Natural killer cell treated with Interleukin-12 subunit alpha and Interleukin-12 subunit beta and Interleukin-15 and Interleukin-18, amount 100 ng/mL, for 72 hours (primary cell): Measurements from ENCODE around the gene EML4. TPM values are rescaled to one million over a fixed set of nuclear protein-coding genes. Genes with fewer than 3 reads are reported as not detected.
"Not testable (repeated sequence)": the region's sequence is repeated elsewhere in the genome, so short reads cannot be mapped to it uniquely, and the experiment has no call there.

Source experiments
- ATAC-seq, 2 donors: fragments of 150-1000 bp; cut with Tn5 transposase in 1 of 2; sonication (Bioruptor Pico), chemical (Tn5 transposase) in 1 of 2; 2 replicates each; pipeline ENCODE4 v1.10.0; 2021
- DNase-seq: peaks from one replicate; pipeline ENCODE4 v3.0.0; 2022; ENCODE audit warnings: low spot score
- H3K27ac Mint-ChIP-seq, 2 donors: 1 replicate in 1 of 2; 2 replicates in 1 of 2; pipeline ENCODE4 v1.8.0; 2022; ENCODE audit warnings: mixed read lengths in 2 of 2, mild to moderate bottlenecking in 1 of 2, moderate library complexity in 1 of 2
- H3K27me3 Mint-ChIP-seq, 2 donors: 1 replicate in 1 of 2; 2 replicates in 1 of 2; pipeline ENCODE4 v1.8.0; 2022; ENCODE audit warnings: mixed read lengths in 2 of 2
- H3K36me3 Mint-ChIP-seq: one replicate; pipeline ENCODE4 v1.8.0; 2022; ENCODE audit warnings: mixed read lengths
- H3K4me1 Mint-ChIP-seq, 2 donors: 1 replicate in 1 of 2; 2 replicates in 1 of 2; pipeline ENCODE4 v1.8.0; 2022; ENCODE audit warnings: low read depth in 2 of 2, mixed read lengths in 2 of 2, mild to moderate bottlenecking in 1 of 2
- H3K4me3 Mint-ChIP-seq: one replicate; pipeline ENCODE4 v1.8.0; 2022; ENCODE audit warnings: mixed read lengths
- H3K9me3 Mint-ChIP-seq: 2 replicates; pipeline ENCODE4 v1.8.0; 2022; ENCODE audit warnings: mixed read lengths
- total RNA-seq, 2 donors: library from RNA; stranded (reverse); gene quantifications; one replicate each; pipeline ENCODE4 v1.2.3, GENCODE V29; 2022

EML4 gene
- total RNA-seq, 2 donors from 2014 or later = 73.4 to 140 TPM

GRCh38 chr2:42346856-42347255 lies 177.7 kb downstream of the EML4 start:
- H3K36me3 Mint-ChIP-seq, DNase-seq, H3K27ac Mint-ChIP-seq, H3K4me3 Mint-ChIP-seq, H3K27me3 Mint-ChIP-seq, ATAC-seq, H3K9me3 Mint-ChIP-seq: not testable (repeated sequence)
- peaks cover 14 to 22% of the 10 kb centered on the region in 2 donors for H3K4me1 Mint-ChIP-seq

GRCh38 chr2:42347518-42347917 lies 178.4 kb downstream of the EML4 start:
- not testable (repeated sequence) for DNase-seq, ATAC-seq, H3K27me3 Mint-ChIP-seq, H3K4me3 Mint-ChIP-seq, H3K9me3 Mint-ChIP-seq, H3K27ac Mint-ChIP-seq, H3K36me3 Mint-ChIP-seq
- H3K4me1 Mint-ChIP-seq = peaks cover 8 to 17% of the 10 kb centered on the region in 2 donors

- Mint-ChIP-seq H3K9me3 (no peaks in the 10 kb centered on the region), H3K4me3 (no peak overlapping the region), H3K36me3 (peaks cover 5% of the 10 kb centered on the region), H3K4me1 (peaks cover 6 to 15% of the 10 kb centered on the region in 2 donors), H3K27ac (no peak overlapping the region), H3K27me3 (no peaks in the 10 kb centered on the region)
- no peak for DNase-seq
- no peak for ATAC-seq
Measured at GRCh38 chr2:42348113-42348805, 179.1 kb downstream of the EML4 start.

GRCh38 chr2:42350434-42351063 lies 181.4 kb downstream of the EML4 start:
- Mint-ChIP-seq H3K4me1 (peaks cover 17 to 23% of the 10 kb centered on the region in 2 donors), H3K27ac (no peak overlapping the region), H3K4me3 (no peak overlapping the region), H3K9me3 (no peaks in the 10 kb centered on the region), H3K36me3 (no peaks in the 10 kb centered on the region), H3K27me3 (no peaks in the 10 kb centered on the region)
- ATAC-seq (no peak), DNase-seq (no peak)

- no peaks in the 10 kb centered on the region for H3K27me3 Mint-ChIP-seq
- no peak for ATAC-seq
- H3K9me3 Mint-ChIP-seq = no peaks in the 10 kb centered on the region
- H3K4me1 Mint-ChIP-seq = peaks cover 24 to 28% of the 10 kb centered on the region in 2 donors
- H3K27ac Mint-ChIP-seq = no peak overlapping the region
- no peaks in the 10 kb centered on the region for H3K36me3 Mint-ChIP-seq
- H3K4me3 Mint-ChIP-seq = no peak overlapping the region
- DNase-seq = no peak
Measured at GRCh38 chr2:42351864-42352263, 182.7 kb downstream of the EML4 start.

GRCh38 chr2:42353792-42354429 lies 184.8 kb downstream of the EML4 start:
- Mint-ChIP-seq H3K4me1 (peaks cover 35 to 41% of the 10 kb centered on the region in 2 donors), H3K4me3 (peak overlapping the region; percentile 35), H3K27ac (peak overlapping the region; percentile 47 to 58), H3K36me3 (no peaks in the 10 kb centered on the region), H3K27me3 (no peaks in the 10 kb centered on the region), H3K9me3 (no peaks in the 10 kb centered on the region)
- DNase-seq (no peak), ATAC-seq (peak in 1 of 2 donors; percentile 73)

- no peaks in the 10 kb centered on the region for H3K9me3 Mint-ChIP-seq
Measured at GRCh38 chr2:42359304-42359964, 190.3 kb downstream of the EML4 start.

GRCh38 chr2:42359965-42360483 lies 190.9 kb downstream of the EML4 start:
- peak overlapping the region; percentile 95 for H3K27ac Mint-ChIP-seq
- no peaks in the 10 kb centered on the region for H3K9me3 Mint-ChIP-seq
- H3K27me3 Mint-ChIP-seq = no peaks in the 10 kb centered on the region
- H3K36me3 Mint-ChIP-seq = peaks cover 4% of the 10 kb centered on the region
- peaks cover 44 to 53% of the 10 kb centered on the region in 2 donors for H3K4me1 Mint-ChIP-seq
- peak; percentile 17 to 32 for ATAC-seq
- DNase-seq = no peak
- peak overlapping the region; percentile 97 for H3K4me3 Mint-ChIP-seq

More at GRCh38 chr2:42359304-42359964, 190.3 kb downstream of the EML4 start:
- DNase-seq (no peak), ATAC-seq (no peak)
- no peaks in the 10 kb centered on the region for H3K27me3 Mint-ChIP-seq
- H3K4me1 Mint-ChIP-seq = peaks cover 48 to 58% of the 10 kb centered on the region in 2 donors
- peak overlapping the region; percentile 95 for H3K27ac Mint-ChIP-seq
- peak overlapping the region; percentile 97 for H3K4me3 Mint-ChIP-seq
- peaks cover 4% of the 10 kb centered on the region for H3K36me3 Mint-ChIP-seq

GRCh38 chr2:42360493-42360889 lies 191.3 kb downstream of the EML4 start:
- H3K27ac Mint-ChIP-seq = peak overlapping the region; percentile 95
- no peaks in the 10 kb centered on the region for H3K9me3 Mint-ChIP-seq
- ATAC-seq (no peak), DNase-seq (no peak)
- no peaks in the 10 kb centered on the region for H3K27me3 Mint-ChIP-seq
- peaks cover 44 to 50% of the 10 kb centered on the region in 2 donors for H3K4me1 Mint-ChIP-seq
- H3K36me3 Mint-ChIP-seq = peaks cover 4% of the 10 kb centered on the region
- H3K4me3 Mint-ChIP-seq = peak overlapping the region; percentile 97

- ATAC-seq = peak; percentile 98
- no peaks in the 10 kb centered on the region for H3K27me3 Mint-ChIP-seq
- H3K36me3 Mint-ChIP-seq = peaks cover 4% of the 10 kb centered on the region
- peaks cover 41 to 48% of the 10 kb centered on the region in 2 donors for H3K4me1 Mint-ChIP-seq
- DNase-seq = peak; percentile 97
- no peaks in the 10 kb centered on the region for H3K9me3 Mint-ChIP-seq
- peak within 1 kb of the TSS; percentile 95 for H3K27ac Mint-ChIP-seq
- peak within 1 kb of the TSS; percentile 97 for H3K4me3 Mint-ChIP-seq
Measured at GRCh38 chr2:42360890-42361727, 192.0 kb downstream of the EML4 start, which contains the start of gene COX7A2L. COX7A2L (minus strand) TSS chr2:42361217; CDS start chr2:42361161, 56 bp downstream.

- Mint-ChIP-seq H3K36me3 (peaks cover 4% of the 10 kb centered on the region), H3K27ac (peak overlapping the region; percentile 95), H3K9me3 (no peaks in the 10 kb centered on the region), H3K4me3 (peak overlapping the region; percentile 97), H3K27me3 (no peaks in the 10 kb centered on the region), H3K4me1 (peaks cover 38 to 44% of the 10 kb centered on the region in 2 donors)
- no peak for DNase-seq
- no peak for ATAC-seq
Measured at GRCh38 chr2:42361728-42362283, 192.7 kb downstream of the EML4 start.

- H3K4me1 Mint-ChIP-seq = peaks cover 27 to 32% of the 10 kb centered on the region in 2 donors
- H3K9me3 Mint-ChIP-seq = no peaks in the 10 kb centered on the region
- peaks cover 4% of the 10 kb centered on the region for H3K36me3 Mint-ChIP-seq
- H3K27me3 Mint-ChIP-seq = no peaks in the 10 kb centered on the region
- no peak overlapping the region for H3K27ac Mint-ChIP-seq
- H3K4me3 Mint-ChIP-seq = no peak overlapping the region
- DNase-seq (no peak), ATAC-seq (no peak)
Measured at GRCh38 chr2:42363413-42363812, 194.3 kb downstream of the EML4 start.
